SU-DHL-6 (cell line): Measurements from ENCODE around the gene SUGP1.

Source experiments
- CTCF ChIP-seq: fragments of 200-600 bp; sonication (generic); IDR thresholded peaks from one replicate; pipeline ENCODE4 v1.5.1; 2017; ENCODE audit warnings: antibody characterized with exemption, mild to moderate bottlenecking, low read length, moderate library complexity; ENCODE audit not compliant: insufficient read depth, poor library complexity, severe bottlenecking
- EZH2phosphoT487 ChIP-seq: fragments of 200-600 bp; sonication (generic), shearing (Covaris generic); conservative IDR thresholded peaks from 2 replicates; pipeline ENCODE4 v1.6.1; 2018; ENCODE audit warnings: mild to moderate bottlenecking, antibody characterized with exemption, low read length, moderate library complexity, mixed read lengths

- TF ChIP-seq CTCF (no peak), EZH2phosphoT487 (no peak)
Measured at GRCh38 chr19:19321141-19321577, 850 bp upstream of the SUGP1 start.
